ENCODE data around the gene SEPHS1.
A peak's percentile ranks its signal among the peaks of the same experiment; 100 is the strongest.

DNA sequence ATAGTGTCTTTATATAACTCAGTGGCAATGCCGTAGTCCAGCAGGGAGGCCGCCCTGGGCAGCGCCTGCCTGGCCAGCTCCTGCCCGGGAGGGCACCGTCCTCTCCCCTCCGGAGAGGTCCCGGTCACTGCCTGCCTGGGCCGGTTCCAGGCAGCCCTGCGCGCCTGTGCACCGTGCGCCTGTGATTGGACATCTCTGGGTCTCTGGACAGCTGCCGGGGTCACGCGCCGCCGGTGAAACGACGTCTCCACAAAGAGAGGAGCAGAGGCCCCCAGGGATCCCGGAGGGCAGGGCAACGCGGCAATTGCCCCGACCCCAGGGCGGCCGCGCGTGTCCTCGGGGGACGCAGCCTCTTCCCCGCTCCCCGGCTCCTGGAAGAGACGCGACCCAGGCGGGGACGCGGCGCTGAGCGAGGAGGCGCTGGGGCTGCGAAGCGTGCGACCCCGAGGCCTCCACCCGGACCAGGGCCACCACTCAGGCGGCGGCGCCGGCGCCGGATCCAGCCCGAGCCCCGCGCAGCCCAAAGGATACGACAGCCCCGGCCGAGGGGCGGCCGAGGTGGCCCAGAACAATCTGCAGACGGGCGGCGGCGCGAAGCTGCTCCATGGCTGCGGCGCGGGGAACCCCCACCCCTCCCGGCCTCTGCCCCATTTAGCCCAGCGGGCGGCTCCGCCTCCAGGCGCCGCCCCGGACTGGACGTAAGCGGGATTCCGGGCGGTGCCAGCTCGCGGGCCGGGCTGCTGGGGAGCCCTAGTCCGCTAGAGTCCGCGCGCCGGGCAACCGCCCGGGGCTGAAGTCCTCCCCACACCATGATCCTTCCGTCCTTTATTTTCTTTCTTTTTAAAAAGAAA is 48.4 kb downstream of the SEPHS1 start, which contains the start of gene PHYH:
- TF ChIP-seq, protein P1, sequence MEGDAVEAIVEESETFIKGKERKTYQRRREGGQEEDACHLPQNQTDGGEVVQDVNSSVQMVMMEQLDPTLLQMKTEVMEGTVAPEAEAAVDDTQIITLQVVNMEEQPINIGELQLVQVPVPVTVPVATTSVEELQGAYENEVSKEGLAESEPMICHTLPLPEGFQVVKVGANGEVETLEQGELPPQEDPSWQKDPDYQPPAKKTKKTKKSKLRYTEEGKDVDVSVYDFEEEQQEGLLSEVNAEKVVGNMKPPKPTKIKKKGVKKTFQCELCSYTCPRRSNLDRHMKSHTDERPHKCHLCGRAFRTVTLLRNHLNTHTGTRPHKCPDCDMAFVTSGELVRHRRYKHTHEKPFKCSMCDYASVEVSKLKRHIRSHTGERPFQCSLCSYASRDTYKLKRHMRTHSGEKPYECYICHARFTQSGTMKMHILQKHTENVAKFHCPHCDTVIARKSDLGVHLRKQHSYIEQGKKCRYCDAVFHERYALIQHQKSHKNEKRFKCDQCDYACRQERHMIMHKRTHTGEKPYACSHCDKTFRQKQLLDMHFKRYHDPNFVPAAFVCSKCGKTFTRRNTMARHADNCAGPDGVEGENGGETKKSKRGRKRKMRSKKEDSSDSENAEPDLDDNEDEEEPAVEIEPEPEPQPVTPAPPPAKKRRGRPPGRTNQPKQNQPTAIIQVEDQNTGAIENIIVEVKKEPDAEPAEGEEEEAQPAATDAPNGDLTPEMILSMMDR (IDR thresholded peaks at IDR 0.05) = no peak
- peak; percentile 96 for TF ChIP-seq POLR2A (IDR thresholded peaks at IDR 0.05)

Measured in right lobe of liver (tissue), 4 donors.